ENCODE results near the gene NRP1.

The NRP1 gene

GRCh38 chr10:33347211-33347610, 12.7 kb upstream of the NRP1 start:
- no peak for DNase-seq

- no peak for DNase-seq
Measured at GRCh38 chr10:33345236-33345635, 10.8 kb upstream of the NRP1 start.

GRCh38 chr10:33344676-33345075, 10.2 kb upstream of the NRP1 start:
- no peak for DNase-seq

GRCh38 chr10:33341637-33342036, 7.2 kb upstream of the NRP1 start:
- DNase-seq: no peak

- DNase-seq: no peak
Measured at GRCh38 chr10:33337326-33337957, 3.0 kb upstream of the NRP1 start.

- no peak for DNase-seq
Measured at GRCh38 chr10:33336582-33337325, 2.3 kb upstream of the NRP1 start.

GRCh38 chr10:33335801-33336581, 1.5 kb upstream of the NRP1 start:
- DNase-seq: no peak

GRCh38 chr10:33335551-33335800, 1.0 kb upstream of the NRP1 start:
- DNase-seq: no peak

- DNase-seq: peak; percentile 28
Measured at GRCh38 chr10:33334805-33335550, 511 bp upstream of the NRP1 start.

GRCh38 chr10:33333260-33334101, 986 bp downstream of the NRP1 start:
- peak; percentile 40 for DNase-seq

GRCh38 chr10:33332183-33333065, 2.0 kb downstream of the NRP1 start:
- DNase-seq: no peak

- no peak for DNase-seq
Measured at GRCh38 chr10:33331379-33331694, 3.1 kb downstream of the NRP1 start.

GRCh38 chr10:33330543-33331378, 3.7 kb downstream of the NRP1 start:
- DNase-seq: peak; percentile 44

- no peak for DNase-seq
Measured at GRCh38 chr10:33329178-33329577, 5.3 kb downstream of the NRP1 start.

GRCh38 chr10:33328253-33328652, 6.2 kb downstream of the NRP1 start:
- DNase-seq: no peak

- DNase-seq: no peak
Measured at GRCh38 chr10:33327751-33328150, 6.7 kb downstream of the NRP1 start.

- DNase-seq: no peak
Measured at GRCh38 chr10:33326933-33327332, 7.5 kb downstream of the NRP1 start.

- DNase-seq: no peak
Measured at GRCh38 chr10:33325929-33326328, 8.5 kb downstream of the NRP1 start.

GRCh38 chr10:33323721-33324120, 10.7 kb downstream of the NRP1 start:
- DNase-seq: no peak

GRCh38 chr10:33321516-33321915, 13.0 kb downstream of the NRP1 start:
- DNase-seq: no peak

GRCh38 chr10:33320288-33320687, 14.2 kb downstream of the NRP1 start:
- DNase-seq: no peak

Measured in KG1 (cell line).